Smooth muscle cell (in vitro differentiated cells): Measurements from ENCODE around the gene PSME3. TPM values are rescaled to one million over a fixed set of nuclear protein-coding genes. Genes with fewer than 3 reads are reported as not detected.

Experiments
- DNase-seq: peaks from one replicate; lab custom pipeline; 2025; ENCODE audit not compliant: unreplicated experiment; lab: John Stamatoyannopoulos, UW
- H2AFZ ChIP-seq: fragments of 200-600 bp; sonication (generic); 2 replicates; pipeline ENCODE4 v1.6.0; 2016; ENCODE audit warnings: antibody characterized with exemption, low read depth, mild to moderate bottlenecking
- H3F3A ChIP-seq: fragments of 200-600 bp; sonication (generic); 2 replicates; pipeline ENCODE4 v1.6.0; 2017; ENCODE audit warnings: antibody characterized with exemption, low read depth
- H3K27ac ChIP-seq: fragments of 200-600 bp; sonication (generic); 2 replicates; pipeline ENCODE4 v1.5.1; 2016; ENCODE audit warnings: low read depth, mild to moderate bottlenecking
- H3K27me3 ChIP-seq: fragments of 200-600 bp; sonication (generic); 2 replicates; pipeline ENCODE4 v1.6.1; 2016; ENCODE audit warnings: low read depth, mild to moderate bottlenecking
- H3K36me3 ChIP-seq: fragments of 200-600 bp; sonication (generic); 2 replicates; pipeline ENCODE4 v1.5.1; 2016; ENCODE audit warnings: low read depth
- H3K4me1 ChIP-seq: fragments of 200-600 bp; sonication (generic); 2 replicates; pipeline ENCODE4 v1.5.1; 2016; ENCODE audit warnings: low read depth
- H3K4me2 ChIP-seq: fragments of 200-600 bp; sonication (generic); 2 replicates; pipeline ENCODE4 v1.6.0; 2016; ENCODE audit warnings: mild to moderate bottlenecking
- H3K4me3 ChIP-seq: fragments of 200-600 bp; sonication (generic); 2 replicates; pipeline ENCODE4 v1.5.1; 2016; ENCODE audit warnings: mild to moderate bottlenecking
- H3K79me2 ChIP-seq: fragments of 200-600 bp; sonication (generic); 2 replicates; pipeline ENCODE4 v1.6.0; 2016; ENCODE audit warnings: low read depth, mild to moderate bottlenecking
- H3K9ac ChIP-seq: fragments of 200-600 bp; sonication (generic); 2 replicates; pipeline ENCODE4 v1.6.0; 2016; ENCODE audit warnings: low read depth
- H3K9me3 ChIP-seq: fragments of 200-600 bp; sonication (generic); replicated peaks from 2 replicates; pipeline ENCODE4 v1.5.1; 2016; ENCODE audit warnings: low read depth
- H4K20me1 ChIP-seq: fragments of 200-600 bp; sonication (generic); 2 replicates; pipeline ENCODE4 v1.6.0; 2016; ENCODE audit warnings: low read depth
- WGBS: methylation state at CpG from one replicate; pipeline ENCODE4 v1.1.7; 2016; ENCODE audit warnings: low lambda C conversion rate; 5-methylcytosine and 5-hydroxymethylcytosine counted together
- polyA plus RNA-seq: library from polyadenylated mRNA; unstranded; fragments of >200 nt; fragmentation: Nextera tagmentation; extraction: Ambion mirVana; gene quantifications from 2 replicates; pipeline ENCODE4 v1.2.1, GENCODE V29; 2016
- total RNA-seq: library from RNA; depleted of rRNA; stranded (reverse); fragments of >200 nt; gene quantifications from 2 replicates; pipeline ENCODE4 v1.2.3, GENCODE V29; 2014
- TF ChIP-seq, protein P1 (sequence below): fragments of 200-600 bp; sonication (generic); IDR thresholded peaks from 2 replicates; pipeline ENCODE4 v1.5.1; 2017; ENCODE audit warnings: borderline replicate concordance, mild to moderate bottlenecking, antibody characterized with exemption; ENCODE audit not compliant: insufficient read depth, poor library complexity, severe bottlenecking

PSME3 gene
- total and polyA plus RNA-seq, 2 experiments from 2014 or later: 67.1 to 85.3 TPM

- Histone ChIP-seq H3K4me1 (no peaks in the 10 kb centered on the region), H2AFZ (no peak overlapping the region), H4K20me1 (no peaks in the 10 kb centered on the region), H3K4me3 (no peak overlapping the region), H3K9me3 (no peaks in the 10 kb centered on the region), H3K27me3 (peaks cover 28% of the 10 kb centered on the region), H3K9ac (no peak overlapping the region), H3F3A (no peaks in the 10 kb centered on the region), H3K27ac (no peak overlapping the region), H3K36me3 (no peaks in the 10 kb centered on the region), H3K79me2 (no peaks in the 10 kb centered on the region), H3K4me2 (no peak overlapping the region)
- WGBS: 93% methylated on average over 49 of the region's 52 CpGs
- TF ChIP-seq, protein P1, sequence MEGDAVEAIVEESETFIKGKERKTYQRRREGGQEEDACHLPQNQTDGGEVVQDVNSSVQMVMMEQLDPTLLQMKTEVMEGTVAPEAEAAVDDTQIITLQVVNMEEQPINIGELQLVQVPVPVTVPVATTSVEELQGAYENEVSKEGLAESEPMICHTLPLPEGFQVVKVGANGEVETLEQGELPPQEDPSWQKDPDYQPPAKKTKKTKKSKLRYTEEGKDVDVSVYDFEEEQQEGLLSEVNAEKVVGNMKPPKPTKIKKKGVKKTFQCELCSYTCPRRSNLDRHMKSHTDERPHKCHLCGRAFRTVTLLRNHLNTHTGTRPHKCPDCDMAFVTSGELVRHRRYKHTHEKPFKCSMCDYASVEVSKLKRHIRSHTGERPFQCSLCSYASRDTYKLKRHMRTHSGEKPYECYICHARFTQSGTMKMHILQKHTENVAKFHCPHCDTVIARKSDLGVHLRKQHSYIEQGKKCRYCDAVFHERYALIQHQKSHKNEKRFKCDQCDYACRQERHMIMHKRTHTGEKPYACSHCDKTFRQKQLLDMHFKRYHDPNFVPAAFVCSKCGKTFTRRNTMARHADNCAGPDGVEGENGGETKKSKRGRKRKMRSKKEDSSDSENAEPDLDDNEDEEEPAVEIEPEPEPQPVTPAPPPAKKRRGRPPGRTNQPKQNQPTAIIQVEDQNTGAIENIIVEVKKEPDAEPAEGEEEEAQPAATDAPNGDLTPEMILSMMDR: no peak
- no peak for DNase-seq
Observed at GRCh38 chr17:42784811-42785592, 48.2 kb upstream of the PSME3 start.

GRCh38 chr17:42787266-42787665, 45.9 kb upstream of the PSME3 start:
- Histone ChIP-seq H2AFZ (no peak overlapping the region), H3K79me2 (no peaks in the 10 kb centered on the region), H4K20me1 (no peaks in the 10 kb centered on the region), H3K4me3 (no peak overlapping the region), H3K9me3 (no peaks in the 10 kb centered on the region), H3K9ac (no peak overlapping the region), H3F3A (no peaks in the 10 kb centered on the region), H3K36me3 (no peaks in the 10 kb centered on the region), H3K4me2 (no peak overlapping the region), H3K4me1 (no peaks in the 10 kb centered on the region), H3K27ac (no peak overlapping the region), H3K27me3 (peaks cover 10% of the 10 kb centered on the region)
- TF ChIP-seq, protein P1: no peak
- 90% methylated on average over 10 of the region's 11 CpGs for whole genome bisulfite sequencing
- no peak for DNase-seq

DNA sequence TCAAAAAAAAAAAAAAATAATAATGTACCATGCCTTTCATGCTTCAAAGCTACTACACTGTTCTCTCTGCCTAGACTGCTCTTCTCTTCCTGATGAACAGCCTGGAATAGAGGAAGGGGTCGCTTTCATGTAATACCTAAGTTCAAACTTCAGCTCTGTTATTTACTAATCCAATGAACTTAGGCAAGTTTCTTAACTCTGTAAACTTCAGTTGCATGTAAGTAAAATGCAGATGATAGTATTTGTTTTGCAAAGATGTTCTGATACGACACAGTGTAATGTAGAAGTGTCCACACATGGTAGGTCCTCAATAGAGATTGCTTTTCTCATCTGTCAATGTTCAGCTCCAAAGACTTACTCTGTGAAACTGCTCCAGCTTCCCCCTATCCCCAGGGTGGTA, 41.2 kb upstream of the PSME3 start:
- Histone ChIP-seq H4K20me1 (no peaks in the 10 kb centered on the region), H3K4me1 (no peaks in the 10 kb centered on the region), H3K79me2 (no peaks in the 10 kb centered on the region), H3K9me3 (no peaks in the 10 kb centered on the region), H3K27ac (no peak overlapping the region), H3K4me2 (no peak overlapping the region), H2AFZ (no peak overlapping the region), H3K4me3 (no peak overlapping the region), H3K36me3 (no peaks in the 10 kb centered on the region), H3K9ac (no peak overlapping the region), H3K27me3 (no peaks in the 10 kb centered on the region), H3F3A (no peaks in the 10 kb centered on the region)
- TF ChIP-seq, protein P1: no peak
- WGBS: 90% methylated on average over 2 of the region's 2 CpGs
- DNase-seq: no peak

DNA sequence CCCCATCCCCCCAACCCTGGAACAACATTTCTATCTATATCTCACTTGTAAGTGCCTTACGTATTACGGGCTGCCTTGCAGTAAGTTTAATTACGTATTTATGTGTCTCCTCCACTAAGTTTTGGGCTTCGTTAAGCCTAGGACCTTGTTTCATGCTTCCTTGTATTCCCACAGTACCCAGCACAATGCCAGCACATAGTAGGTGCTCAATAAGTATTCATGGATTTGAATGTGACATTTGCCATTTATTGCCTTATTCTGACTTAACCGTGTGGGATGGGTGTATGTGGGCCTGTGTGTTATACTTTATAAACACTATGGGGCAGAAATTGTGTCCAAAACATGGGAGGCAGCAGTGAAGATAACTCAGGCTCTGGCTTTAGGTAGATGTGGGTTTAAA, 40.7 kb upstream of the PSME3 start:
- Histone ChIP-seq H4K20me1 (no peaks in the 10 kb centered on the region), H3K36me3 (no peaks in the 10 kb centered on the region), H3F3A (no peaks in the 10 kb centered on the region), H3K9me3 (no peaks in the 10 kb centered on the region), H3K9ac (no peak overlapping the region), H3K4me3 (no peak overlapping the region), H2AFZ (no peak overlapping the region), H3K4me1 (peaks cover 3% of the 10 kb centered on the region), H3K79me2 (no peaks in the 10 kb centered on the region), H3K4me2 (no peak overlapping the region), H3K27me3 (no peaks in the 10 kb centered on the region), H3K27ac (no peak overlapping the region)
- DNase-seq: no peak
- 83% methylated on average over 5 of the region's 5 CpGs for WGBS
- TF ChIP-seq, protein P1: no peak
